ENCODE measurements around the gene NR0B1.
A peak's percentile ranks its signal among the peaks of the same experiment; 100 is the strongest.

The NR0B1 gene

GRCh38 chrX:30309139-30309571 is at the start of gene NR0B1:
Gene NR0B1, minus strand, starts transcription at chrX:30309390. Its CDS starts 27 bp downstream, at chrX:30309363.
- peak; percentile 11 for DNase-seq (ENCODE audit: low spot score)

GRCh38 chrX:30349946-30350345 is 40.8 kb upstream of the NR0B1 start:
- no peak for DNase-seq (ENCODE audit: low spot score)

- no peak for DNase-seq (ENCODE audit: low spot score)
Measured at GRCh38 chrX:30343206-30343605, 34.0 kb upstream of the NR0B1 start.

- DNase-seq (ENCODE audit: low spot score) = no peak
Measured at GRCh38 chrX:30340753-30341152, 31.6 kb upstream of the NR0B1 start.

- no peak for DNase-seq (ENCODE audit: low spot score)
Measured at GRCh38 chrX:30327762-30328161, 18.6 kb upstream of the NR0B1 start.

- DNase-seq (ENCODE audit: low spot score) = no peak
Measured at GRCh38 chrX:30317308-30317707, 8.1 kb upstream of the NR0B1 start.

- no peak for DNase-seq (ENCODE audit: low spot score)
Measured at GRCh38 chrX:30313322-30313721, 4.1 kb upstream of the NR0B1 start.

- DNase-seq (ENCODE audit: low spot score) = no peak
Measured at GRCh38 chrX:30312858-30313257, 3.7 kb upstream of the NR0B1 start.

- no peak for DNase-seq (ENCODE audit: low spot score)
Measured at GRCh38 chrX:30310429-30311206, 1.4 kb upstream of the NR0B1 start.

- DNase-seq (ENCODE audit: low spot score) = peak; percentile 25
Measured at GRCh38 chrX:30308263-30309138, 689 bp downstream of the NR0B1 start.

- DNase-seq (ENCODE audit: low spot score) = no peak
Measured at GRCh38 chrX:30307466-30307865, 1.7 kb downstream of the NR0B1 start.

GRCh38 chrX:30304866-30305265 is 4.3 kb downstream of the NR0B1 start:
- DNase-seq (ENCODE audit: low spot score) = no peak

- peak; percentile 44 for DNase-seq (ENCODE audit: low spot score)
Measured at GRCh38 chrX:30302956-30303355, 6.2 kb downstream of the NR0B1 start.

GRCh38 chrX:30301963-30302362 is 7.2 kb downstream of the NR0B1 start:
- DNase-seq (ENCODE audit: low spot score) = peak; percentile 13

GRCh38 chrX:30301208-30301607 is 8.0 kb downstream of the NR0B1 start:
- DNase-seq (ENCODE audit: low spot score) = no peak

GRCh38 chrX:30296408-30297254 is 12.6 kb downstream of the NR0B1 start:
- DNase-seq (ENCODE audit: low spot score) = no peak

GRCh38 chrX:30283456-30284200 is 25.6 kb downstream of the NR0B1 start:
- DNase-seq (ENCODE audit: low spot score) = peak; percentile 69

- DNase-seq (ENCODE audit: low spot score) = no peak
Measured at GRCh38 chrX:30282527-30282926, 26.7 kb downstream of the NR0B1 start.

GRCh38 chrX:30280428-30280827 is 28.8 kb downstream of the NR0B1 start:
- no peak for DNase-seq (ENCODE audit: low spot score)

GRCh38 chrX:30278365-30278764 is 30.8 kb downstream of the NR0B1 start:
- DNase-seq (ENCODE audit: low spot score) = no peak

GRCh38 chrX:30275498-30275897 is 33.7 kb downstream of the NR0B1 start:
- peak; percentile 6 for DNase-seq (ENCODE audit: low spot score)

Measured in AG08396 (cell line).